K562 (cell line): ENCODE measurements around the gene ALK. TPM values are rescaled to one million over a fixed set of nuclear protein-coding genes. Genes with fewer than 3 reads are reported as not detected.

Experiments
- ATAC-seq: fragments of 200-7000 bp; cut with Tn5 transposase; 3 replicates; pipeline ENCODE4 v1.9.1; 2020; ENCODE audit warnings: moderate library complexity
- BruUV-seq: library from RNA; stranded (reverse); fragments of 400-500 nt; replicated peaks from 2 replicates; lab custom pipeline; 2021; lab: Mats Ljungman, UMichigan
- CTCF ChIA-PET: fragments of 300-600 bp; formaldehyde crosslinking; extraction: SDS; loops from one replicate; lab custom pipeline; 2021; ENCODE audit warnings: low intra/inter-chr PET ratio; lab: Yijun Ruan, JAX
- POLR2A ChIA-PET: fragments of 300-600, 350-650 bp; sonication (Branson Sonifier 250); formaldehyde crosslinking; extraction: SDS; loops from one replicate; lab custom pipeline; 2021; ENCODE audit warnings: antibody characterized with exemption, inconsistent platforms; lab: Yijun Ruan, JAX
- DNase-seq, 4 experiments: peaks; one replicate each; pipeline versions ENCODE4 v3.0.0 to v3.0.0-alpha.2; 2011 to 2018; ENCODE audit warnings: low spot score in 3 of 4, mixed read lengths in 3 of 4; ENCODE audit errors: extremely low read depth in 1 of 4
- FAIRE-seq: peaks from 2 replicates; lab custom pipeline; 2011; peaks lifted over from hg19 to GRCh38; lab: Jason Lieb, UNC
- H2AFZ ChIP-seq: 2 replicates; pipeline ENCODE4 v1.6.0; 2011; ENCODE audit warnings: low read depth, low read length, control low read depth, inconsistent platforms
- H3K27ac ChIP-seq: fragments of 200-600 bp; 3 replicates; pipeline ENCODE4 v1.8.0; 2011; ENCODE audit warnings: low read depth, mild to moderate bottlenecking, control low read depth, inconsistent platforms, low read length, moderate library complexity, mixed read lengths; ENCODE audit errors: extremely low read depth
- H3K27me3 ChIP-seq, 2 experiments: fragments of 300-600 bp in 1 of 2; 2 replicates in 1 of 2; 3 replicates in 1 of 2; pipeline versions ENCODE4 v1.6.0 to v1.8.0; 2011; ENCODE audit warnings: inconsistent platforms in 2 of 2, low read length in 2 of 2, mild to moderate bottlenecking in 1 of 2, mixed read lengths in 1 of 2, moderate library complexity in 1 of 2; ENCODE audit not compliant: control insufficient read depth in 2 of 2, insufficient read depth in 2 of 2
- H3K36me3 ChIP-seq: fragments of 300-600 bp; 3 replicates; pipeline ENCODE4 v1.8.0; 2011; ENCODE audit warnings: mild to moderate bottlenecking, low read length, inconsistent platforms; ENCODE audit not compliant: control insufficient read depth, insufficient read depth
- H3K4me1 ChIP-seq, 2 experiments: fragments of 200-600 bp in 1 of 2; replicated peaks in 1 of 2; 2 replicates in 1 of 2; 3 replicates in 1 of 2; pipeline versions ENCODE4 v1.5.1 to v1.8.0; 2011; ENCODE audit warnings: inconsistent platforms in 2 of 2, low read length in 2 of 2, mild to moderate bottlenecking in 1 of 2, mixed read lengths in 1 of 2, moderate library complexity in 1 of 2; ENCODE audit not compliant: control insufficient read depth in 2 of 2, insufficient read depth in 2 of 2
- H3K4me2 ChIP-seq: 2 replicates; pipeline ENCODE4 v1.6.1; 2011; ENCODE audit warnings: low read length, control low read depth, inconsistent platforms, mixed read lengths; ENCODE audit not compliant: insufficient read depth
- H3K4me3 ChIP-seq: fragments of 200-600 bp; sonication (generic), shearing (Covaris generic); 2 replicates; pipeline ENCODE4 v1.5.1; 2016; ENCODE audit warnings: control low read depth, inconsistent platforms
- H3K79me2 ChIP-seq: fragments of 200-600 bp; 3 replicates; pipeline ENCODE4 v1.8.0; 2011; ENCODE audit warnings: low read length, inconsistent platforms; ENCODE audit not compliant: control insufficient read depth, insufficient read depth
- H3K9ac ChIP-seq, 2 experiments: 2 replicates each; pipeline versions ENCODE4 v1.6.0 to v1.6.1; 2011; ENCODE audit warnings: low read depth in 2 of 2, low read length in 2 of 2, control low read depth in 1 of 2, inconsistent platforms in 1 of 2, mild to moderate bottlenecking in 1 of 2, mixed read lengths in 1 of 2; ENCODE audit not compliant: insufficient read depth in 1 of 2
- H3K9me1 ChIP-seq: one replicate; pipeline ENCODE4 v1.6.0; 2011; ENCODE audit warnings: inconsistent platforms, mild to moderate bottlenecking, low read length, moderate library complexity; ENCODE audit not compliant: control insufficient read depth, insufficient read depth
- H3K9me3 ChIP-seq: replicated peaks from 2 replicates; pipeline ENCODE4 v1.5.1; 2011; ENCODE audit warnings: low read depth, low read length, inconsistent platforms; ENCODE audit not compliant: control insufficient read depth, insufficient read depth
- H4K20me1 ChIP-seq: replicated peaks from 2 replicates; pipeline ENCODE4 v1.6.1; 2011; ENCODE audit warnings: low read length, inconsistent platforms, mixed read lengths; ENCODE audit not compliant: control insufficient read depth, insufficient read depth
- BCLAF1 ChIP-seq, 2 experiments: fragments of 450-650 bp in 1 of 2; IDR thresholded peaks; 2 replicates each; pipeline ENCODE4 v1.6.1; 2011 to 2017; ENCODE audit warnings: low read depth in 2 of 2, antibody characterized with exemption in 1 of 2, borderline replicate concordance in 1 of 2, low read length in 1 of 2, mild to moderate bottlenecking in 1 of 2, mixed read lengths in 1 of 2; ENCODE audit not compliant: control insufficient read depth in 1 of 2
- CREB3L1 ChIP-seq: fragments of 450-650 bp; IDR thresholded peaks from 2 replicates; pipeline ENCODE4 v1.6.1; 2014; ENCODE audit warnings: low read depth, mild to moderate bottlenecking, moderate library complexity, borderline replicate concordance
- FOSL1 ChIP-seq: fragments of 200-800 bp; sonication (Bioruptor generic); conservative IDR thresholded peaks from 2 replicates; pipeline ENCODE4 v1.6.1; 2016; ENCODE audit warnings: missing genetic modification characterization, missing compliant biosample characterization
- GABPA ChIP-seq: fragments of 200-800 bp; sonication (Bioruptor generic); conservative IDR thresholded peaks from 2 replicates; pipeline ENCODE4 v1.6.1; 2016; ENCODE audit warnings: low read depth, missing genetic modification characterization, missing compliant biosample characterization
- SAFB ChIP-seq: fragments of 200-400 bp; formaldehyde crosslinking; IDR thresholded peaks from 2 replicates; pipeline ENCODE4 v1.6.1; 2017; ENCODE audit warnings: low read depth, low read length, borderline replicate concordance
- TAF7 ChIP-seq: fragments of 450-650 bp; IDR thresholded peaks from 2 replicates; pipeline ENCODE4 v1.6.1; 2016; ENCODE audit warnings: missing genetic modification characterization, missing compliant biosample characterization
- ZNF507 ChIP-seq: conservative IDR thresholded peaks from 2 replicates; pipeline ENCODE4 v1.6.1; 2017; ENCODE audit warnings: missing genetic modification characterization, missing compliant biosample characterization
- ZNF696 ChIP-seq: fragments of 250-450 bp; sonication (Bioruptor Pico); conservative IDR thresholded peaks from 2 replicates; pipeline ENCODE4 v1.4.0; 2020; ENCODE audit warnings: mild to moderate bottlenecking, moderate library complexity
- WGBS: fragments of 100-300 bp; shearing (Covaris generic); methylation state at CpG from one replicate; pipeline ENCODE4 v1.1.6; 2016; ENCODE audit warnings: low coverage, mixed read lengths; ENCODE audit not compliant: insufficient coverage; ENCODE audit errors: missing lambda C conversion rate; 5-methylcytosine and 5-hydroxymethylcytosine counted together
- in situ Hi-C: fragments of 300-500 bp; cut with MboI; formaldehyde crosslinking; loops from 4 replicates; pipeline ENCODE4 v1.15.0; 2018; ENCODE audit warnings: inconsistent platforms, mixed read lengths
- intact Hi-C: fragments of 100-400 bp; cut with micrococcal nuclease; formaldehyde crosslinking; loops from 2 replicates; pipeline ENCODE4 v1.14.2; 2022
- polyA plus RNA-seq, 8 experiments: library from polyadenylated mRNA; depleted of rRNA in 4 of 8; stranded (reverse) in 5 of 8; unstranded in 3 of 8; fragments of >200 nt; fragmentation: Nextera tagmentation in 2 of 8; fragmentation: Illumina TruSeq in 1 of 8; extraction: Ambion mirVana in 2 of 8; extraction: Trizol in 1 of 8; gene quantifications; 2 replicates each; pipeline versions ENCODE4 v1.2.1 to v1.2.3, GENCODE V29; 2011 to 2014; ENCODE audit warnings: inconsistent platforms in 1 of 8, missing spikeins in 1 of 8
- total RNA-seq, 7 experiments: library from RNA; depleted of rRNA in 6 of 7; stranded (reverse); fragments of >200 nt in 6 of 7; fragmentation: Illumina TruSeq in 2 of 7; extraction: Trizol in 2 of 7; gene quantifications; 2 replicates each; pipeline versions ENCODE4 v1.2.1 to v1.2.3, GENCODE V29; 2011 to 2021; ENCODE audit warnings: low replicate concordance in 1 of 7

Gene ALK
- total and polyA plus RNA-seq, 9 of the 15 experiments (the other 6 are each of a cell fraction or from before 2014, with no cell fraction given): not detected

GRCh38 chr2:29370581-29371125, 550.7 kb downstream of the ALK start:
- intact Hi-C loops (no loop called here), in situ Hi-C loops (no loop called here)
- H3K9me3 ChIP-seq: no peaks in the 10 kb centered on the region
- no peaks in the 10 kb centered on the region for H3K4me1 ChIP-seq
- H3K36me3 ChIP-seq: no peaks in the 10 kb centered on the region
- H2AFZ ChIP-seq: no peak overlapping the region
- no peak overlapping the region for H3K4me3 ChIP-seq
- DNase-seq: no peak
- no peaks in the 10 kb centered on the region for H3K9me1 ChIP-seq
- H3K4me2 ChIP-seq: no peak overlapping the region
- ChIA-PET POLR2A (no interaction called here), CTCF (no interaction called here)
- 0% methylated on average over 5 of the region's 5 CpGs for WGBS
- no peaks in the 10 kb centered on the region for H3K79me2 ChIP-seq
- H3K27me3 ChIP-seq: peaks cover 0 to 7% of the 10 kb centered on the region in 2 experiments; a peak in 2 of 5 replicates
- H3K9ac ChIP-seq: no peak overlapping the region
- TF ChIP-seq CREB3L1: no peak
- no peak for TF ChIP-seq TAF7 (tag)
- no peak for TF ChIP-seq FOSL1
- no peaks in the 10 kb centered on the region for H4K20me1 ChIP-seq
- BruUV-seq: no TSS peak
- no peak for FAIRE-seq
- H3K27ac ChIP-seq: no peak overlapping the region
- no peak for ATAC-seq

GRCh38 chr2:29370173-29370572, 551.2 kb downstream of the ALK start:
- Histone ChIP-seq H4K20me1 (no peaks in the 10 kb centered on the region), H3K36me3 (no peaks in the 10 kb centered on the region), H2AFZ (no peak overlapping the region), H3K27me3 (peaks cover 0 to 7% of the 10 kb centered on the region in 2 experiments; a peak in 2 of 5 replicates), H3K9me3 (no peaks in the 10 kb centered on the region), H3K4me3 (no peak overlapping the region), H3K79me2 (no peaks in the 10 kb centered on the region), H3K9ac (no peak overlapping the region), H3K4me2 (no peak overlapping the region), H3K9me1 (no peaks in the 10 kb centered on the region), H3K27ac (no peak overlapping the region), H3K4me1 (no peaks in the 10 kb centered on the region)
- DNase-seq: no peak
- ChIA-PET POLR2A (no interaction called here), CTCF (no interaction called here)
- no TSS peak for BruUV-seq
- no peak for ATAC-seq
- 2% methylated on average over 4 of the region's 4 CpGs for WGBS
- intact Hi-C loops: no loop called here
- FAIRE-seq: no peak
- in situ Hi-C loops: no loop called here
- no peak for TF ChIP-seq SAFB
- TF ChIP-seq ZNF507: no peak
- TF ChIP-seq GABPA: no peak
- TF ChIP-seq BCLAF1 (IDR thresholded peaks at IDR 0.05; ENCODE audit: borderline replicate concordance in 1 of 2, control insufficient read depth in 1 of 2, low read depth in 2 of 2, low read length in 1 of 2): no peak
- no peak for TF ChIP-seq ZNF696 (CRISPR knock-in tag)
